ENCODE results near the gene COL11A2.

Gene COL11A2

GRCh38 chr6:33206864-33207551 lies 14.7 kb upstream of the COL11A2 start:
- DNase-seq (ENCODE audit: low read depth), result no peak

DNA sequence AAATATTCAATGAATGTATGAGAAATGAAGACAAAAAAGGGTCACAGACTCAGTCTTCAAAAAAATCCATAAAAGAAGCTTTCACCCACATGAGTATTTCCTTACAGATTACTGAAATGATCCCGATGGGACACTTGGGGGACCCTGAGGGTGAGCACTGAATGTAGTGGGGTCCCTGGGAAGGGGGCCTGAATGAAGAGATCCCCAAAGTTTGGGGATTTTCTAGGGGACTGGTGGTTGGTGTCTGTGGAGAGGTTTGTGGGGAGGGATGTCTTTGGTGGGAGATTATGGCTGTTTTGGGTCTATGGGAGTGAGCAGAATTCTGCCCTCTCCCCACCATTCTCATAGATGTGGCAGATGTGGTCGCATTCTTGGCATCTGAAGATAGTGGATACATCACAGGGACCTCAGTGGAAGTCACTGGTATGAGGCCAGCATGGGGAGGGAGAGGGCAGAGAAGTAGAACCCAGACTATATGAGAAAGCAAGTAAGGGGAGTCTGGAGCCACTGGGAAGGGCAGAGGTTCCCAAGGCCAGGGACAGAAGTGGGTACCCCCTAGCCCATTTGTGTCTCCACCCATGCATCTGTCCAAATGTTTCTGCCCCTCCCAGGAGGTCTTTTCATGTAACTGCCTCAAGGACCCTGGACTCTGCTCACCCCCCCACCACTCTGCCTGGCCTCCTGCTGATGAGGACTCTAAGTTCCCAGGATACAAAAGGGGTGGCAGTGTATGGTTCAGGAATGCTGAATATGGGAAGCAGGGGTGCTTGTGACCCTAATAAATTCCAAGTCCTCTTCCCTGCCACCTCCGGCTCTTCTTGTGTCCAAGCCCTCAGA lies 14.0 kb upstream of the COL11A2 start:
- DNase-seq (ENCODE audit: low read depth), result no peak

DNA sequence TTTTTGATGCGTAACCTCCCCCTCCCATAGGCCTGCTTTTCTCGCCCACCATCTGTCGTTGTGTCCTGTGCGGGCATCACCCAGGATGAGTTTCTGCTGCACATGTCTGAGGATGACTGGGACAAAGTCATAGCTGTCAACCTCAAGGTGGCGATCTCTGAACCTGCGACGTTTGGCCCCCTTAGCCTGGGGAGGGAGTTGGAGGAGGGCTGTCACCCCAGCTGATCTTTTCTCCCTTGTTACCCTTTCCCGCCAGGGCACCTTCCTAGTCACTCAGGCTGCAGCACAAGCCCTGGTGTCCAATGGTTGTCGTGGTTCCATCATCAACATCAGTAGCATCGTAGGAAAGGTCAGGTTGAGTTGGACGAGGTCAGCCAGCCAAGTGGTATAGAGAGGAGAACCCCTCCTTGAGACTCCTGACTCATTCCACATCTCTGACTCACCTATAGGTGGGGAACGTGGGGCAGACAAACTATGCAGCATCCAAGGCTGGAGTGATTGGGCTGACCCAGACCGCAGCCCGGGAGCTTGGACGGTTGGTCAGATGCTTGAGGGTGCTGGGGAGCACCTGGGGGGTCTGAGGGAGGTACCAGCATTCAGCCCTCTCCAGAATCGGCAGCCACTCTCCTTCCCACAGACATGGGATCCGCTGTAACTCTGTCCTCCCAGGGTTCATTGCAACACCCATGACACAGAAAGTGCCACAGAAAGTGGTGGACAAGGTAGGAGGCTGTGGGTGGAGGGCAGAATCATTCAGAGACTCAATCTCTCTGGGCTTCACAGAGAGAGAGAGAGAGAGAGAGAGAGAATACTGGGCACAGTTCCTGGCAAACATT lies 13.1 kb upstream of the COL11A2 start:
- DNase-seq (ENCODE audit: low read depth), result no peak

DNA sequence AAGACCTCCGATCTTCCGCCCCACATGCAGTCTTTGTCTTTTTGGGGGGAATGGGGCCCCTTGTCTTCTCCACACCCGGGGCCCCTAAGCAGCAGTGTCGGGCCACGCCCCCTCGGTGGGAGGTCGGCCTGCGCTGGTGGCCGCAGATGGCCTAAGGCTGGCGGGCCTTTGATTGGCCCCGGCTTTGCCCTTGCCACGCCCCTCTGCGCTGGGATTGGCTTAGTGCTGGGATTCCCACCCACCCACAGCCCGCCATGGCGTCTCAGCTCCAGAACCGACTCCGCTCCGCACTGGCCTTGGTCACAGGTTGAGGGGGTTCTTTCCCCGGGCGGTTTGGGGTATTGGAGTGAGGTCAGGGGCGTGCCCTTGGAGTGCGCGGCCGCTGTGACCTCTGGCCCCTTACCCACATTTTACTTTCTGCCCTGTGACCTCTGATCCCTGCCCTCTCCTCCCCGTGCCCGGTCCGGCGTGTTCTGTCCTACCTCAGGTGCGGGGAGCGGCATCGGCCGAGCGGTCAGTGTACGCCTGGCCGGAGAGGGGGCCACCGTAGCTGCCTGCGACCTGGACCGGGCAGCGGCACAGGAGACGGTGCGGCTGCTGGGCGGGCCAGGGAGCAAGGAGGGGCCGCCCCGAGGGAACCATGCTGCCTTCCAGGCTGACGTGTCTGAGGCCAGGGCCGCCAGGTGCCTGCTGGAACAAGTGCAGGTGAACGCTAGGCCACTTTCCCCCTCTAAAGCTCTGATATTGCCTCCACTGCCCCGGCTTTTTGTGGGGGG lies 12.3 kb upstream of the COL11A2 start, which contains the start of gene HSD17B8:
Gene HSD17B8, plus strand, starts transcription at position 241 of the 776 bp plus-strand sequence. Its CDS starts 14 bp downstream, at position 255.
- DNase-seq (ENCODE audit: low read depth), result peak; percentile 87

GRCh38 chr6:33204165-33204414 lies 11.8 kb upstream of the COL11A2 start:
- DNase-seq (ENCODE audit: low read depth), result no peak

GRCh38 chr6:33203443-33204164 lies 11.3 kb upstream of the COL11A2 start:
- DNase-seq (ENCODE audit: low read depth), result no peak

GRCh38 chr6:33202799-33203198 lies 10.5 kb upstream of the COL11A2 start:
- DNase-seq (ENCODE audit: low read depth), result no peak

DNA sequence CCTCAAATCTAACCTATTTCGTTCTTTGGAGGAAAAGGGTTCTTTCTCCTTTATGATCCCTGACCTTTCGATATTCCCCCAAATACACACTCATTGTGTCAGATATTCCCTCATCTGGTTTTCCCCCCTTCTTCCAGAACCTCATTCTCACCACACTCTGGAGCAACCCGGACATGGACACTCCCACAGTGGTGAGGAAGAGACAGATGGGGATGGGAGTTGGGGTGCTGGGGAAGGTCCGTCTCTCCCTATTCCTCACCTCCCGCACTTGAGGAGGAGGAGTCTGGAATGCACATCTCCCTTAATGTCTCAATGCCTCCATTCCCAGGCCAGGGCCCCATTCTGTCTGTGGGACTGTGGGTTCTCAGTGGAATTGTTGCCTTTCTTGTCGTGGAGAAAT lies 9.7 kb upstream of the COL11A2 start:
- DNase-seq (ENCODE audit: low read depth), result no peak

GRCh38 chr6:33201147-33201545 lies 8.9 kb upstream of the COL11A2 start:
- DNase-seq (ENCODE audit: low read depth), result no peak

- peak; percentile 99 for DNase-seq (ENCODE audit: low read depth)
Observed at GRCh38 chr6:33200219-33201146, 8.2 kb upstream of the COL11A2 start, which contains the start of the genes RXRB and SLC39A7. RXRB (minus strand) TSS chr6:33200665; CDS start chr6:33200476, 189 bp downstream. SLC39A7 (plus strand) TSS chr6:33200867; CDS start chr6:33201246, 379 bp downstream.

DNA sequence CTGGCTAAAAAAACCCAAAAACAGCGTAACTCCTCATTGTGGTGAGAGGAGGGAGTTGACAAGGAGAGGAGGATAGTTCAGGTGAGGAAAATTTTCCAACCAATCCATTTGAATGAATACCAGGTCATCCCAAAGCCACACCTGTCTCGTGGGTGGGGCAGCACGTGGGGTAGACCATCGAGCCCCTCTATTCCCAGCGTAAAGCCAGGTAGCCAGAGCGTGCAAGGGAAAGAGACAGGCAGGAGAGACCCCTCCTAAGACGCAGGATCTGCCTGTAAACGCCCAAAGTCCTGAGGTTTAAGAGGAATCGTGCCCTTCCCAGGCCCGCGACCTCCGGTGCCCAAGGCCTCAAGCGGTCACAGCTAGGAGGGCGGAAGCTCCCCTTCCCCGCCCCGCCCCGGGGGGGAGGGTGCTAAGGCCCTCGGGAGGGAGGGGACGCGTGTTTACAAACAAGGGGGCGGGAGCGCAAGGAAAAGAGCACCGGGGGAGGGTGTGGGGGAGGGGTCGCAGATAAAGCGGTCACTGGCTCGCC lies 7.5 kb upstream of the COL11A2 start:
- peak; percentile 49 for DNase-seq (ENCODE audit: low read depth)

GRCh38 chr6:33198853-33199436 lies 6.7 kb upstream of the COL11A2 start:
- no peak for DNase-seq (ENCODE audit: low read depth)

DNA sequence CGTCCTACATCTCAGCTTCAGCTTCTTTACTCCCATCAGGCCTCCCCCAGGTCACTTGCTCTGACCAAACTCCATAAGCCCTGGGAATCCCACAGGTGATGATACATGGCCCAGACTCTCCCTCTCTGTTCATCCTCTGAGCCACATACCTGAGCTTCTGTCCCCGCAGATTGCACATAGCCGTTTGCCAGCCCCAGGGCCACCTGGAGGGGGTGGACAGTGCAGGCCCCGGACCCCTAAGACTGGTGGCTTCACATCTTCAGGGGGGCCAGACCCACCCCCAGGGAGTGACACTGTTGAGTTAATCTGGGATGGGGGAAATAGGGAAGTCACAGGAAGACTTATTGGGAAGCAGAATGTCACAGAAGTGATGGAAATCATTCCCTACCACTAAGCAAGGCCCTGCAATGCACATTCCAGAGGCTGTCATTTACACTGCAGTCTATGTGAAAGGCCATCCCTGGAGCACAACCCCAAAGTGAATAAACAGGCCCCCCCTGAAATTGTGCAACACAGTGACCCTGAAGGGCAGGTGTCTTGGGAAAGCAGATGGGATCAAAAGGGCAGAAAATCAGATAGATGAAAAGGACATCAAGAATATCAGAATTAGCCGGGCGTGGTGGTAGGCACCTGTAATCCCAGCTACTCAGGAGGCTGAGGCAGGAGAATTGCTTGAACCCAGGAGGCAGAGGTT lies 6.0 kb upstream of the COL11A2 start:
- no peak for DNase-seq (ENCODE audit: low read depth)

- no peak for DNase-seq (ENCODE audit: low read depth)
Observed at GRCh38 chr6:33197431-33198048, 5.3 kb upstream of the COL11A2 start.

DNA sequence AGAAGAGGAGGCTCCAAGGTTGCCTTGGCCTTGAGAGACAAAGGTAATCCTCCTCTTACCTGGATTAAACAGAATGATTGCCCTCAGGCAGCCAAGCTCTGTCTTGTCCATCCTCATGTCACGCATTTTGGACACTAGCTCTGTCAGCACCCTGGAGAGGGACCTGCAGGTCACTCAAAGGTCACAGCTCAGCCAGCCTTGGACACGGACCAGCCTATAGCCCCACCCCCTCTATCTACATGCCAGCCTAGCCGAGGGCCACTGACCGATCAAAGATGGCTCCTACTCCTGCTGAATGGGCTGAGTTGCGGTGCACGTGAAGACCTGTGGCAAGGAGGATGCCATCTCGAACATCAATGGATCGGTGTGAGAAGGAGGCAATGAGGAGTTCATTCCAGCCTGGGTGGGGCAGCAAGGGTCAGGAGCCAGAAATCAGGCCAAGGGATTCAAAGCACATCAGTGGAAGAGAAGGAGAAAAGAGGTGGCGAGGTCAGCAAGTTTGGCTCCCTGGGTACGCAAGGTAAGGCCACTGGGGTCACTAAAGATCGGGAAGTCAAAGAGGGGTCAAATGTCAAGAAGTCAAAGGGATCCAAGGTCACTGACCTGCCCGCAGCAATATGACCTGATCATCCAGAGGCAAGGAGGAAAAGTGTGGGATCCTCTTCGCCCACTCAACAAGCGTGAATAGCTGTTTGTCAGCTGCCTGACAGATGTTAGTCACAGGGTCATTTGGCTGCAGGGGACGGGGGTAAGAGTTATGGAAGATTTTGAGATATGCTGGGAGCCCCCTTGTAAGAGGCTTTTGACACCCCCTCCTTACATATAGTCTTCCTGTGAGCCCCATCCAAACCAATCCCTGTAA lies 3.3 kb upstream of the COL11A2 start:
- no peak for DNase-seq (ENCODE audit: low read depth)

GRCh38 chr6:33194431-33194979 lies 2.2 kb upstream of the COL11A2 start:
- no peak for DNase-seq (ENCODE audit: low read depth)

DNA sequence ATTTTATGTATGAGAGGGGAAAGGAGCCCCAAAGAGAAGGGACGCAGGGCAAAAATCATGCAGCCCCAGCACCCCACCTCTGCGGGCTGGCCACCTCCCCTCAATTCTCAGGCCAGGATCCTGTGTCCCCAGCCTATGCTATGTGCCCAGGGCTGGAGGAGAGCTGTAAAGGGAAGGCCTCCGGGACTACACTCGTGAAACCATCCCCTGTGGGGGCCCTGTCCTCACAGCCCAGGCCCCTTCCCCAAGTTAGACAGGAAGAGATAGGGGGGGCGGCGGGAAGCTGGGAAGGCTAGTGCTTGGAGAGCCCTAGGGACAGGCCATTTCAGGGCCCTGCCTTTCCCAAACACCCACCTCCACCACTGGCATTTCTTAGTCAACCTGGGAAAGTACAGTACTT lies 1.4 kb upstream of the COL11A2 start:
- no peak for DNase-seq (ENCODE audit: low read depth)

All from stimulated activated CD8-positive, alpha-beta memory T cell treated with anti-CD3 and anti-CD28 coated beads, Interleukin-12 subunit alpha, Interleukin-12 subunit beta, amount 100 ng/mL, for 1 hour (primary cell).